CD14-positive monocyte (primary cell): ENCODE results near the gene SLC25A25. TPM values are rescaled to one million over a fixed set of nuclear protein-coding genes. Genes with fewer than 3 reads are reported as not detected.

Source experiments
- DNase-seq, 3 donors: peaks; one replicate each; pipeline ENCODE4 v3.0.0-alpha.2; 2011 to 2022
- H2AFZ ChIP-seq: 2 replicates; pipeline ENCODE4 v1.6.0; 2012; ENCODE audit warnings: mild to moderate bottlenecking, low read depth, low read length, inconsistent platforms; ENCODE audit not compliant: insufficient read depth, poor library complexity, severe bottlenecking
- H3K27ac ChIP-seq, 2 donors: 1 replicate in 1 of 2; 2 replicates in 1 of 2; pipeline ENCODE4 v1.5.1; 2012 to 2013; ENCODE audit warnings: low read length in 2 of 2, control low read depth in 1 of 2, inconsistent platforms in 1 of 2, low read depth in 1 of 2, mild to moderate bottlenecking in 1 of 2
- H3K27me3 ChIP-seq, 2 donors: one replicate each; pipeline versions ENCODE4 v1.6.0 to v1.6.1; 2011 to 2013; ENCODE audit warnings: low read length in 2 of 2; ENCODE audit not compliant: control insufficient read depth in 2 of 2, insufficient read depth in 2 of 2
- H3K36me3 ChIP-seq, 2 donors: replicated peaks in 1 of 2; 1 replicate in 1 of 2; 2 replicates in 1 of 2; pipeline versions ENCODE4 v1.5.1 to v1.6.1; 2012 to 2013; ENCODE audit warnings: low read length in 2 of 2, control low read depth in 1 of 2, inconsistent platforms in 1 of 2, mild to moderate bottlenecking in 1 of 2; ENCODE audit not compliant: insufficient read depth in 2 of 2, control insufficient read depth in 1 of 2
- H3K4me1 ChIP-seq, 2 donors: 1 replicate in 1 of 2; 2 replicates in 1 of 2; pipeline versions ENCODE4 v1.5.1 to v1.6.1; 2012 to 2013; ENCODE audit warnings: low read length in 2 of 2, control low read depth in 1 of 2, inconsistent platforms in 1 of 2, mild to moderate bottlenecking in 1 of 2, moderate library complexity in 1 of 2; ENCODE audit not compliant: insufficient read depth in 2 of 2, control insufficient read depth in 1 of 2
- H3K4me2 ChIP-seq: replicated peaks from 2 replicates; pipeline ENCODE3; 2012; ENCODE audit warnings: low read length, moderate library complexity, mild to moderate bottlenecking; ENCODE audit not compliant: poor library complexity, severe bottlenecking; ENCODE audit errors: extremely low read depth
- H3K4me3 ChIP-seq, 3 experiments: fragments of 200-600 bp in 1 of 3; sonication (generic) in 1 of 3; replicated peaks in 1 of 3; 1 replicate in 2 of 3; 2 replicates in 1 of 3; pipeline ENCODE4 v1.5.1; 2011 to 2013; ENCODE audit warnings: low read length in 3 of 3, mild to moderate bottlenecking in 3 of 3, control low read depth in 2 of 3, low read depth in 2 of 3, inconsistent platforms in 1 of 3, moderate library complexity in 1 of 3
- H3K79me2 ChIP-seq: 2 replicates; pipeline ENCODE4 v1.6.0; 2012; ENCODE audit warnings: mild to moderate bottlenecking, control low read depth, inconsistent platforms, low read length, moderate library complexity; ENCODE audit not compliant: insufficient read depth
- H3K9ac ChIP-seq: 2 replicates; pipeline ENCODE4 v1.6.0; 2017; ENCODE audit warnings: low read length, mild to moderate bottlenecking; ENCODE audit not compliant: insufficient read depth, poor library complexity, severe bottlenecking
- H3K9me3 ChIP-seq, 2 donors: replicated peaks in 1 of 2; 1 replicate in 1 of 2; 2 replicates in 1 of 2; pipeline versions ENCODE4 v1.5.1 to v1.6.1; 2012 to 2013; ENCODE audit warnings: low read length in 2 of 2, control low read depth in 1 of 2; ENCODE audit not compliant: control insufficient read depth in 1 of 2, insufficient read depth in 1 of 2
- H4K20me1 ChIP-seq: 2 replicates; pipeline ENCODE4 v1.6.0; 2012; ENCODE audit warnings: mild to moderate bottlenecking, low read length, control low read depth, moderate library complexity; ENCODE audit not compliant: insufficient read depth
- H3K27ac Mint-ChIP-seq, 7 donors: one replicate each; pipeline ENCODE4 v1.8.0; 2020; ENCODE audit warnings: mild to moderate bottlenecking in 7 of 7, mixed read lengths in 7 of 7, moderate library complexity in 6 of 7, inconsistent platforms in 2 of 7
- H3K27me3 Mint-ChIP-seq, 3 donors: one replicate each; pipeline ENCODE4 v1.8.0; 2021 to 2022; ENCODE audit warnings: low read depth in 3 of 3, mild to moderate bottlenecking in 3 of 3, mixed read lengths in 3 of 3, moderate library complexity in 3 of 3, inconsistent platforms in 1 of 3
- H3K36me3 Mint-ChIP-seq, 2 donors: one replicate each; pipeline ENCODE4 v1.8.0; 2020; ENCODE audit warnings: mixed read lengths in 2 of 2, inconsistent platforms in 1 of 2, mild to moderate bottlenecking in 1 of 2
- H3K4me1 Mint-ChIP-seq: one replicate; pipeline ENCODE4 v1.8.0; 2020; ENCODE audit warnings: mild to moderate bottlenecking, mixed read lengths
- H3K4me3 Mint-ChIP-seq, 2 donors: one replicate each; pipeline ENCODE4 v1.8.0; 2020; ENCODE audit warnings: mild to moderate bottlenecking in 2 of 2, mixed read lengths in 2 of 2, moderate library complexity in 1 of 2
- H3K9me3 Mint-ChIP-seq, 7 donors: one replicate each; pipeline ENCODE4 v1.8.0; 2020 to 2022; ENCODE audit warnings: mixed read lengths in 7 of 7, mild to moderate bottlenecking in 6 of 7, moderate library complexity in 6 of 7, inconsistent platforms in 2 of 7
- WGBS: methylation state at CpG from one replicate; pipeline ENCODE4 v1.1.5; 2013; ENCODE audit warnings: missing lambda C conversion rate; ENCODE audit not compliant: insufficient coverage; 5-methylcytosine and 5-hydroxymethylcytosine counted together
- intact Hi-C, 2 donors: fragments of 100-400 bp; cut with micrococcal nuclease; formaldehyde crosslinking; loops; one replicate each; pipeline versions ENCODE4 v1.15.0 to v1.15.1; 2023
- polyA plus RNA-seq, 3 donors: library from polyadenylated mRNA; depleted of rRNA in 1 of 3; unstranded in 2 of 3; stranded (reverse) in 1 of 3; fragments of 300-500 nt in 2 of 3; fragments of >200 nt in 1 of 3; fragmentation: Illumina TruSeq in 2 of 3; gene quantifications; 1 replicate in 2 of 3; 2 replicates in 1 of 3; pipeline ENCODE4 v1.2.3, GENCODE V29; 2012 to 2021
- TF ChIP-seq, protein P1 (sequence below): fragments of 200-600 bp; IDR thresholded peaks from one replicate; pipeline ENCODE4 v1.8.0; 2022; ENCODE audit warnings: antibody characterized with exemption, mild to moderate bottlenecking

SLC25A25 gene
- polyA plus RNA-seq, 3 donors: 5.1 to 43.3 (median 6.3) TPM

GRCh38 chr9:128101690-128102089 is 33.7 kb downstream of the SLC25A25 start:
- no peak overlapping the region for H3K4me2 ChIP-seq
- Mint-ChIP-seq H3K9me3 (no peaks in the 10 kb centered on the region), H3K36me3 (peaks cover 50 to 70% of the 10 kb centered on the region in 2 donors), H3K4me3 (no peak overlapping the region), H3K27ac (peak overlapping the region in 2 of 7 donors; percentile 54 to 87), H3K4me1 (peaks cover 34% of the 10 kb centered on the region), H3K27me3 (no peaks in the 10 kb centered on the region)
- TF ChIP-seq, protein P1, sequence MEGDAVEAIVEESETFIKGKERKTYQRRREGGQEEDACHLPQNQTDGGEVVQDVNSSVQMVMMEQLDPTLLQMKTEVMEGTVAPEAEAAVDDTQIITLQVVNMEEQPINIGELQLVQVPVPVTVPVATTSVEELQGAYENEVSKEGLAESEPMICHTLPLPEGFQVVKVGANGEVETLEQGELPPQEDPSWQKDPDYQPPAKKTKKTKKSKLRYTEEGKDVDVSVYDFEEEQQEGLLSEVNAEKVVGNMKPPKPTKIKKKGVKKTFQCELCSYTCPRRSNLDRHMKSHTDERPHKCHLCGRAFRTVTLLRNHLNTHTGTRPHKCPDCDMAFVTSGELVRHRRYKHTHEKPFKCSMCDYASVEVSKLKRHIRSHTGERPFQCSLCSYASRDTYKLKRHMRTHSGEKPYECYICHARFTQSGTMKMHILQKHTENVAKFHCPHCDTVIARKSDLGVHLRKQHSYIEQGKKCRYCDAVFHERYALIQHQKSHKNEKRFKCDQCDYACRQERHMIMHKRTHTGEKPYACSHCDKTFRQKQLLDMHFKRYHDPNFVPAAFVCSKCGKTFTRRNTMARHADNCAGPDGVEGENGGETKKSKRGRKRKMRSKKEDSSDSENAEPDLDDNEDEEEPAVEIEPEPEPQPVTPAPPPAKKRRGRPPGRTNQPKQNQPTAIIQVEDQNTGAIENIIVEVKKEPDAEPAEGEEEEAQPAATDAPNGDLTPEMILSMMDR: no peak
- H2AFZ ChIP-seq: no peak overlapping the region
- H3K9ac ChIP-seq: no peak overlapping the region
- H4K20me1 ChIP-seq: peaks cover 79% of the 10 kb centered on the region
- peaks cover 32 to 36% of the 10 kb centered on the region in 2 donors for H3K4me1 ChIP-seq
- intact Hi-C loops: no loop called here
- no peak overlapping the region for H3K4me3 ChIP-seq
- H3K27ac ChIP-seq: no peak overlapping the region
- peaks cover 41% of the 10 kb centered on the region for H3K79me2 ChIP-seq
- no peaks in the 10 kb centered on the region for H3K27me3 ChIP-seq
- 98% methylated on average over 19 of the region's 20 CpGs for WGBS
- H3K9me3 ChIP-seq: no peaks in the 10 kb centered on the region
- peak in 1 of 3 donors; percentile 2 for DNase-seq
- H3K36me3 ChIP-seq: peaks cover 55 to 61% of the 10 kb centered on the region in 2 donors

DNA sequence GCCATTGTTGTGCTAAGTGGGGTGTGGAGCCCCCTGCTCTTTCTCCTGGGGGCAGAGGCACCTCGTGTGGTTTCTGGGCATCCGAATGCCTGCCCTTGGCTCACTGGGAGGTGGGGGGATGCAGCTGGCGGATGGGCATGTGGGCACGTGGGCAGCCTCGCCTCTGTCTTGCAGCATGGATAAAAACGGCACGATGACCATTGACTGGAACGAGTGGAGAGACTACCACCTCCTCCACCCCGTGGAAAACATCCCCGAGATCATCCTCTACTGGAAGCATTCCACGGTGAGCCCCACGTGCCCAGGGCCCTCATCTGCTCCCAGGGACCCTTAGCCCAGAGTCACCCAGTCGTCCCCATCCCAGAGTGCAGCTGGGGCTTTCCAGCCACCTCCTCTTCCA is 34.2 kb downstream of the SLC25A25 start:
- Histone ChIP-seq H3K27ac (no peak overlapping the region), H3K36me3 (peaks cover 60 to 66% of the 10 kb centered on the region in 2 donors), H3K4me1 (peaks cover 29 to 31% of the 10 kb centered on the region in 2 donors), H3K79me2 (peaks cover 36% of the 10 kb centered on the region), H4K20me1 (peaks cover 81% of the 10 kb centered on the region), H3K4me3 (no peak overlapping the region), H2AFZ (no peak overlapping the region), H3K9ac (no peak overlapping the region), H3K4me2 (no peak overlapping the region), H3K27me3 (no peaks in the 10 kb centered on the region), H3K9me3 (no peaks in the 10 kb centered on the region)
- Mint-ChIP-seq H3K27ac (peak overlapping the region in 3 of 7 donors; percentile 28 to 65 (median 31)), H3K27me3 (no peaks in the 10 kb centered on the region), H3K4me3 (no peak overlapping the region), H3K9me3 (no peaks in the 10 kb centered on the region), H3K36me3 (peaks cover 55 to 75% of the 10 kb centered on the region in 2 donors), H3K4me1 (peaks cover 30% of the 10 kb centered on the region)
- TF ChIP-seq, protein P1: no peak
- WGBS: 96% methylated on average over 8 of the region's 13 CpGs
- intact Hi-C loops: no loop called here
- no peak for DNase-seq
